NCI-H1417 (cell line): ENCODE measurements around the gene SLC25A26.

Experiments
- DNase-seq, 3 experiments: peaks; one replicate each; lab custom pipeline; 2025; lab: John Stamatoyannopoulos, UW

SLC25A26 gene

DNA sequence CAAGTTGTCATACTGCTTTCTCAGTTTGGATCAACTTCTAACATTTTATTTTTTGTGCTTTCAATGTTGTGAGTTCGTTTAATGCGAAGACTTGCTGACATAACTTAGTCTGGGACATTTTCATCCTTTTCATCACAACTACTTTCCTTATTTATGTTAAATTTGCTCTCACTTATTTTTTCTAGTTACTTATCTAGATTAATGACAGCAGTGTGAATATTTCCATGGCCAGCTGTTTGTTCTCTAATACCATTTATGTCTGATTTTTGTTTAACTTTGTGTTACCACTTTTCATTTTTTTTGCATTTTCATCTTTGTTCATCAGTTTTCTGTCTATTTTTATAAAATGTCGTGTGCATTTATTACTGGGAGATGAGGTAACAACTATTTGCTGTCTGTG, 6.2 kb downstream of the SLC25A26 start:
- no peak for DNase-seq

DNA sequence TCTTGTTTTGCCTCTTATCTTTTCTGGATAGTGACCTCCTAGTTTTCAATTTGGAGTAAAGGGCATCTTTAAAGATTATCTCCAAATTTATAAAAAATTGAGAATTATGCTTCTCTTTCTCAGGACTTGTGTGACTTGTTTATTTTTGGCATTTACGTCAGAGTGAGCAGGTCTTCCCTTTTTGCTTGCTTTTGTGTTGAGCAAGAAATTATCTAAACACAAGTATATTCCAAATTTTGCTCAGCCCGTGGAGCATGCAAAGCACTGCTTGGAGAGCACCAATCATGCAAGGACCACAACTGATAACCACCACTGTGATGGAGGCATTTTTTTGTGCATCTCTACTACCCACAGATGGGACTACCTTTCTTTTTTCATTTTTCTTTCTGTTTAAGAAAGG, 7.1 kb downstream of the SLC25A26 start:
- no peak for DNase-seq

DNA sequence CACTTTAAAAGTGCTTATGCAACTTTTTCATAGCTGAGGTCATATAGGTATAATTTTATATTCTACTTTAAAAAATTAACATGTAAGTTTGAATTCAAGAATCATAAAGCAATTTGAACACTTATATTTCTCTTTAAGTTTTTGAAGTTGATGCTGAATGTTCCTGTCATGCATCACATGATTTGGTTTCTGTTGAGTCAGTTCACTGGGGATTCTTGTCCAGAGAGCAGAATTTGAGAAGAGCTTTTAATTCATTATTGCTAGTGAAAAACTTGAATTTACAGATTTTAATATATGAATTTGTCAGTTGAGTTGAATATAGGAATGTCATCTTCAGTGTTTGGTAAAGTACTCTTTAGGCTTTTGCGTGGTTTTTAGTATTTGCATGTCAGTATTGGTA, 7.9 kb downstream of the SLC25A26 start:
- DNase-seq = no peak

DNA sequence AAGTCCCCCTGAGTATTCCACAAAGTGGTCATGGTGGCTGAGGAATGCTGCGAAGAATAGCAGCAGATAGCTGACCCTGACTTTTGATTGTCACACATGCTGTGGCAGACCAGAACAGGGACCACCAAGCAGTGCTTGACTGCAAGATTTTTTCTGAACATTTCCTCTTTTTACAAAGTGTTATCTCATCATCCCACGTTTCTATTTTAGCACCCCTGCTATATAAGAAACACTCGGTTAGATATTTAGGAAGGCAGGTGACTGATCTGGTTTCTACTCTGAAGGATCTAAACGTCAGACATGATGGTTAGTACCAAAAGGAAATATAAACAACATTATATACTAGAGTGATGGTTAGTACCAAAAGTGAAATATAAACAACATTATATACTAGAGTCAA, 9.1 kb downstream of the SLC25A26 start:
- DNase-seq = no peak

DNA sequence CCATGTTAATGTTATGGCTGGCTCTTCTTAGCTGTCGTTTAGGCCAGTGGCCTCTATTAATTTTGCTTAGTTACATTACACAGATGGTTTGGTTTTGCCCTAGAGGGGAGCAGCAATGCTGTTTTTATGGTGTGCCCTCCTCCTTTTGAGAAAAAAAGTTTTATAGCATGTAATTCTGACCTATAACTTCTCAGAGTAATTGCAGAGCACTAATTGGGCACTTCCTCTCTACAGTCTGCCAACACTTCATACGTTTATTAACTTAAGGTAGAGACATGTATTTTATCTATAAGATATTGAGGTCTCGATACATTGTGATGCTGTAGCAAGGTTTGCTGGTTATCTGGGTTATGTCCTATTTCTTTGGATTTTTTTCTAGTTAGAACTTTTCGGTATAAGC, 12.2 kb downstream of the SLC25A26 start:
- DNase-seq = no peak

DNA sequence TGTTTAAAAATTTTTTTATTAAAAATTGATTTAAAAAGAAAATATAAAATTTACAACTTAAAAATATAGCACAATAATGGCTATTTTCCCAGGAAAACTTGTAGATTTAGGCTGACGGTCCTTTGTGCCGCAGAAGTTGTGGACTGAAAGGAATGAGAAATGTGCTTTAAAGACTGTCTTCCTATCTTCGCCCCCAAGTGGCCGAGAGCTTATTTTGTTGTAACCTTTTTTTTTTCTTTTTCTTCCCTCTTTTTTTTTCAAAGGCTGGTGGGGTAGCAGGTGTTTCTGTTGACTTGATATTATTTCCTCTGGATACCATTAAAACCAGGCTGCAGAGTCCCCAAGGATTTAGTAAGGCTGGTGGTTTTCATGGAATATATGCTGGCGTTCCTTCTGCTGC, 15.5 kb downstream of the SLC25A26 start:
- no peak for DNase-seq

DNA sequence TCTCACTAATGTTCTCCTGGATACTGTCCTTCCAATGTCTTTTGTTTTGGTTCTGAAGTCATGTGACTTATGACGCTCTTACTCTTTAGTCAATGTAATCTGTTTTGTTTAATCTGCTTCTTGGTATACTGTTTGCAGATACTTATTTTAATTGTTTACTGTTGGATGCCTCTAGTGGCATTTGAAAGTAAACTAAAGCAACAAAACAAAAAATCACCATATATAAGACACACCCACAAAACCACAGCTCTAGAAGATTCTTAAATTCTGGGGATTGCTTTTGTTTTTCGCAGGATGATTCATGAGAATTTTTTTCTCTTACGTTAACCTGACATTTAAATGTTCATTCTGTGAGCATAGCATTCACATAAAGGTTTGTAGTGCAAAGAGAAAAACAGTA, 16.8 kb downstream of the SLC25A26 start:
- DNase-seq = no peak

DNA sequence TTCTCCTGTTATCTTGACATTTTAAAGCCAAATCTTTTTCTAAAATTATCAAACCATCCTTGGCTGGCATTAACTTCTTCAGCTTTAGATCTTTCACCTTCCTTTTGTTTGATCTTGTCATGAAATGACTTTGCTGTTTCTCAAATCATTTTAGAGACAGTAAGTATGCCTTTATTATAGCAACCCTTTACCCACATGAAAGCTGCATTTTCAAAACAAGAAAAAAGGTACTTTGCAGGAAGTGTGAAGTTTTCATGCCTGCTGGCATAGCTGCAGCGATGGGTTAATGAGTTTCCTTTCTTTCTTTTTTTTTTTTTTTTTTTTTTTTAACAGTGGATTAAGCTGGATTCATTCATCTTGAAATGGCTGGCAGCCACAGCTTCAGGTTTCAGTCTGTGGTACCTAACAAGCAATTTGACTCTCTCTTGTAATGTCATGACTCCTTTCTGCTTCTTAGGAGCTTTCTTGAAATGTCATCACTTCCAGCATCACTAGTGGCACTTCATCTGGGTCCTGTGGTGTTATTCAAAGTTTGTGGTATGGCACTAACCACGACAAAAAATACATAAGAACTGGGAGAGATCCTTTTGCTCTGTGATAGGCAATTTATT, 18.8 kb downstream of the SLC25A26 start:
- no peak for DNase-seq

DNA sequence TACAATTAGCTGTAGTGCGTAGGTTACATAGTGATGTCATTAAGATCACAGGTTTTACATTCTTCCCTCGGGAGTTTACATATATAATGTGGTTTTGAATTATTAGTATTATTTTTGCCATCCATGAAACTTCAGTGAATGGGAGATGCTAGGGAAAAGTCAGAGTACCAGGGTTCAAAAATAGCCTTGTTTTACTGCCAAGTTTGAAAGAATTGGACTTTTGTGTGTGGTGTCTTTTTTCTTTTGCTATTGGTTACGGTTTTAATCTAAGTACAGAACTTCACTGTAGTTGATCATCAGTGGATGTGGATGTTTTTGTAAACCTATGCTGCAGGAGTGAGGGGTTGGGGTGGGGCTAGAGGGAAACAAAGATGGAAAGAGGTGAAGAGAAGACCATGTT, 20.7 kb downstream of the SLC25A26 start:
- DNase-seq = no peak

DNA sequence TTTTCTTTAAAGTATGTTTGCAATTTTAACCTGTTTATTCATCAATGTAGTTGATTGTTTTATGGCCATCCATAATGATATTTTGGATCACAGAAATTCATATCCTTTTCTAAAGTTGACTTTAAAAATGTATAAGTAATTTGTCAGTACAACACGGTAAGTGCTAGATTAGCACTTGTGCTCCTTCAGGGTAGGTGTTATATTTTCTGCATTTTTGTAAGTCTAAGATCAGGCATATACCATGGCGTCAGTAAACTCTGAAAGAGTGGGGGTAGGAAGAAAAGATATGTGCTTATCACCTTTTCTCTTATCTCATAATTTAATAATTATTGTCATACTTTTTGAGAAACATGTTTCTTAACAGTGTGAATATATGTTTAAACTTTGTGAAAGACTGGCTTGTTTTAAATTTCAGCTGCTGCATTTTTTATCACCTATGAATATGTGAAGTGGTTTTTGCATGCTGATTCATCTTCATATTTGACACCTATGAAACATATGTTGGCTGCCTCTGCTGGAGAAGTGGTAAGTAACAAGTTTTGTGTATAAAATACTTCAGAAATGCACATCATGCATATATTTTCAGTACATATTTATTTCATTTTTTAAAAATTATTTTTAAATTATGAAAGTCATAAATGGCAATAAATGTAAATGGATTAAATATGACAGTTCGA, 22.1 kb downstream of the SLC25A26 start:
- no peak for DNase-seq

DNA sequence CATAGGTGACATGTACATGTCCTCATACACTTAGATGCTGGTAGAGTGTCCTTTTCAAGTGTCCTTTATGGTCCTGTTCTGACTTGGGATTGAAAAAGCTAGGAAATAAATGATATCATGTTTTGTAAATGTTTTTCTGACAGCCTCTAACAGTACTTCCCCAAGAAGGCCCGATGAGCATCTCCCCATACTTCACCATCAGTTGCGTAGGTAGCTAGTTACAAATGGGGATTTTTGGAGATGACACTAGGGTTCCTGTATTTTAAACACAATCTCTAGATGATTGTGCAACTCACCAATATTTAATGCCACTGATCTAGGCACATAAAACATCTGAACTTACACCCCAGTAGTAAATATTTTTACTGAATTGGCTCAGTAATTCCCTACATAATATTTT, 27.8 kb downstream of the SLC25A26 start:
- DNase-seq = no peak

DNA sequence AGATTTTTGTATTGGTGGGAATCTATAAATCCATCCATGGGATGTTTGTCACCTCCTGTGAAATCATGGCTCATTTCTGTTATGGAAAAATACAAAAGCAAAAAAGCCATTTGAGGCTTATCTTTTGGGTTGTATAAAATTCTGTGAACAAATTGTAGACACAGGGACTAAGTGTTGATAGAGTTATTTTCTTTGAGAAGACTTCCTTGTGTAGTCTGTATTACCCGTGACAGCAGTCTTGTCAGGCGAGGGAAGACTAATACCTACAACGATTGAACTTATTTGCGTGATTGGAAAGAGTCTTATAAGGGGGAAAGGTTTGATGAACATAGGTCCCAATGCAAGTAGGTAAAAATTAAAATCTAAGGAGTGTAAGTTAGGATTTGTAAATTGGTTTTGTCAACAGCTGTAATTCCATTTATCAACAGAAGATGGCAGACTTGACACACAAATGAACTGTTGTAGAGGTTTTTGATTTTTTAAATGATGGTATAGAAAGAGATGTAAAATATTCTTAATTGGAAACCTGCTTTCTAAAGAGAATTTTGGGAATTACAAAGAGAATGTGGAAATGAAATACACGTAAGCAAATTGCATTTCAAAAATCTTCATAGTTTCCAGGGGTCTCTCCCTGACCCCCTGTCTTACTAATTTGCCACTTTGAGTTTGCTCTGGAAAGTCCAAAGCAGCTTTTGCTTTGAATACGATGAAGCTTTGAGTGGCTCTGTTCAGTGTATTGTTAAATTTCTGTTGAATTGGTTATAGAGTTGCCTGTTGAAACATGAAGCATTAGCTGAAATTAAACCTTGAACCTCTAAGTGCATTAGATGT, 33.2 kb downstream of the SLC25A26 start:
- peak in 2 of 3 experiments; percentile 5 to 49 for DNase-seq

DNA sequence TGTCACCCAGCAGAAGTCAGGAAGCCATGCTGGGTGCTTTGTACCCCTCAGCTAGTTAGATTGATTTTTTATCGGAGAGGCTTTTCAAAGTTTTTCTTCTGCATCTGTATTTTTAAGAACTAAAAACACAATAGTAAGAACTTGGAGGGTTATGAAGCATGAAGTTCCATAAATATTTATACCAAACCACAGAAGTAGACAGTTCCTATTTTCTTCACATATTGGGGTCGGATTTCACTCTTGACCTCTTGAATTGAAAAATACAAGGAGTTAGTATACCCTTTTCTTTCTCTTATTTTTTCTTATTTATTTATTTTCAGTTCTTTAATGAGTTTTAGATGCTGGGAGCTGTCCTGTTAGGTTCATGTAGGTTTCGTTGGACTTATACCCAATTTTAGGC, 35.1 kb downstream of the SLC25A26 start:
- no peak for DNase-seq

DNA sequence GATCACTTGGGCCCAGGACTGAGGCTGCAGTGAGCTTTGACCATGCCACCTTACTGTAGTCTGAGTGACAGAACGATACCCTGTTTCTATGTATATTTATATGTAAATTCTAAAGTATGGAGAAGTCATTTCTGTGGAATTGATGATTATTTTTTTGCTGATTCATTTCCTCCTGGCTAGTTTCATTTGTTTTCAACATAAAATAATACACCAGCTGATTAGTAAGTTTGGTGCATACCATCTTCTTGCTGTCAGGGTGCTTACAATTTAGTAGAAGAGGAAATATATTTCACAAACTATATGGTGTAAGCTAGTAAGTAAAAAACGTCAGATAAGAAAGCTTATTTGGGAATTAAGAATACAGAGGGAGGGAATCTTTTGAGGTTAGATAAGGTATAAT, 36.0 kb downstream of the SLC25A26 start:
- DNase-seq = no peak

DNA sequence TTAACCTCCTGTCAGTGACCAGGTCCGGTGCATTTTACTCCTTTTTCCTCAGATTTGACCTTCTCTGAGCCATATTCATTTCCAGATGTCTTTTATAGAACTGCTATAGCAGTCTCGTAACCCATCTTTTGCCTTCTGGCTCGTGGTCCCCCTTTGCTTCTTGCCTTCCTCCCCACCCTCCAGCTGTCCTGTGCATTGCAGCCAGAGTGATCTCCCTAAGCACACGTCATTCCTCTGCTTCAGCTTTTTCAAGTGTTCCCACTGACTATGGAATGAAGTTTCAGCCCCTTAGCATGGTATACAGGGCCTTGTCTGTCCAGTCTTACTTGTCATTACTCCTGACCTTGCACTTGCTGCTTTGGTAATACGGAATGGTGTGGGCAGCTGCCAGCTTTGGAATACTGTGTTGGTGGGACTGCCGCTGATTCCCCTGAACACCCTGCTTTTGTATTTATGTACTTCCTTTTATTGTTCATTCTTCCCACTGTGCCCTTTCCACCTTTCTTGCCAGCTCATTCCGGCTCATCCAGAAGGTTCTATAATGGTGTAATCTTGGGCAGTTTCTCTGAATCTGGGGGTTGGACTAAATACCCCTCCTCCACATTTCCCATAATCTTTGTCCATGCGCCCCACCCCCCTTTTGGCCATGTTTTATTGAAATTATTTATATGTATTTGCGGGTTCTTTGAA, 38.9 kb downstream of the SLC25A26 start:
- DNase-seq = no peak

DNA sequence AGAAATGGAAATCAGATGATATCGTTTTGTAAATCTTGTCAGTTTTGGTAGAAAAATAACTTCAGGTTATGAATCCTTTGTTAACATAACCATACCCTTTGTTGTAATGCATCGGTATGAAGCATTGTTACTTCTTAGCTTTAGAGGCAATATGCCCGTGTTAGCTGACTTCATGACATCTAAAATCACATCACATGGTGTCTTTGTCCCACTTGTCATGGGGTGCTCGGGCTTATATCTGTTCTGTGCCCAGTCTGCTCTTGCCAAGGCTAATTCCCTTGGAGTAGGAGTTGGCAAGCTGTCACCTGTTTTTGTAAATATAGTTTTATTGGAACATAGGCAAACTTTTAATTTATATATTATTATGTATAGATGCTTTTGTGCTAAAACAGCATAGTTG, 39.6 kb downstream of the SLC25A26 start:
- no peak for DNase-seq

DNA sequence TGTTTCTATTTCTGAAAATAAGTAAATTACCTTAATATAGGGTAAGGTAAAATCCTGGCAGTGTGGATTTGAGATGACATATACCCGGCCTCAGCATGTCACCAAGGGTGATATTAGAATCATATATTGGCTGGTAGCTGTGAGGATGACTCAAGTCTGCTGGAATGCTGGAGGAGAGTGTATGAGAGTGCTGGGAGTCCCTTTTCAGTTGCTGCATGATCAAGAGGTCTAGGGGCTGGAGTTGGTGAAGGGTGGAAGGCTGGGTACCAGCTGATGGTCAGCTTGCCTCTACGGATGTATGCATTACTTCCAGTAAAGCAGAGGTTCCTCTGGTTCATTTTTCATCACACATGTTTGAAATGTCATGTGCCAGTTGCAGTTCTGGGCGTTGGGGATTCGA, 40.6 kb downstream of the SLC25A26 start:
- DNase-seq = no peak

DNA sequence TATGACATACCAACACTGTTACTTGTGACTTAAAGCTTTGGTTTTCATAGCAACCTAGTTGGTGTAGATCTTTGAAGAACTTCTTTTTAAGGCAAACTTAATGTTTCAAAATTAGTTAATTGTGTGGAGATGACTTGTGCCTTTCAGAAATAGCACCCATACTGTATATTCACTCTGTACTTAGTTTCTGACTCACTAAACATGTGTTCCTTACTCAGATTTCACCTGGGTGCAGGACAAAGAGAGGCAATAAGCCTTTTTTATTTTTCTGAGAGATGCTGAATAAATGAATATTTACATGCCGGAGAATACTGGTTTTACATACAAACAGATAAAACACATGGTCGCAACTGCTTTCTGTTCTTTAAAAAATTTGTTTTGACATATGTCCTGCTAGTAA, 44.8 kb downstream of the SLC25A26 start:
- no peak for DNase-seq

DNA sequence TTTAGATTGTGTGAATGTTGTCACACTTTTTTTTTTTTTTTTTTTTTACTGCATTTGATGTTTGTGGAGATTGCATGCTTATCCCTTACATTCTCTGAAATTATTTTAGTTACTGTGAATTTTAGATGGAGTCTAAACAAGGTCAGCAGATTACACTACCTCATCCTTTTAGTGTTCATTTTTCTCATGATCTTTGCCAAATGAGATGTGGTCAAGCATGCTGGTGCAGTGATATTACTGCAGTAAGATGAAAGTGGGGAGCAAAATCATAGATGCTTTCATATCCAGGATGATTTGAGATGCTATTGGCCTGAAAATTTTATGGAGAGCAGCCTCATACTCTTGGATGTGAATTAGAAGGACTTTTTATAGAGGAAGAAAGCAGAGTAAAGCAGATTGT, 45.8 kb downstream of the SLC25A26 start:
- no peak for DNase-seq

DNA sequence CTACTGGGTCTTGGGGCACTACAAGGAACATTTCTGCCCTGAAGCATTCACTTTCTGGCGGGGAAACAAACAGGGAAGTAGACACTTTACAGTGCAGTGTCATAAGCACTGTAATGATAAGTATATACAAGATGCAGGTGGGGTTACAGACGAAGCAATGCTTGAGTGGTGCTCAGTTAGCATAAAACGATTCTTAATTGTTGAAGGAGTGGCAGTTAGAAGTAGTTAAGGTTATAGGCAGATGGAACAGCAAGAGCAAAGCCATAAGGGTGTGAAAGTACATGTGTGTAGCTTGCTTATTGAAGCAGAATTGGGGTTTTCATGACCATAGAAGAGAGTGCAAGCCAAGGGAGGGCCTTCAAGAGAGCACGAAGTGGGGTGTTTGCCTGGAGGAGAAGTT, 46.2 kb downstream of the SLC25A26 start:
- peak in 1 of 3 experiments; percentile 43 for DNase-seq

DNA sequence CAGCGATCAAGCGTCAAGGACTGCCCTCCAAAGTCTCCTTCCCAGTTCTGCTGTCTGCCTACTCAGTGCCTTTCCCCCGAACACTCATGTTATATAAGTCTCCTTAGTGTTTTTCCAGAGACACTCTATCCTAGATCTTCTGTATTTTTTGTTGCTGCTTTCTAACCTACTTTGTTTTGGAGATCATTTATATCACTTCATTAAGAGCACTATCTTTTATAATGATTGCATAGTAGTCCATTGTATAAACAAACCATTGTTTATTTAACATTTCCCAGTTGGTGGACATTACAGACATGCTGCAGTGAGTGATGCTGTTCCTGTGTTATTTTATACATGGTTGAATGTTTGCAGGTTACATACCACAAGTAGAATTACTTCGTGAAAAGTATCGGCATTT, 47.1 kb downstream of the SLC25A26 start:
- DNase-seq = no peak

DNA sequence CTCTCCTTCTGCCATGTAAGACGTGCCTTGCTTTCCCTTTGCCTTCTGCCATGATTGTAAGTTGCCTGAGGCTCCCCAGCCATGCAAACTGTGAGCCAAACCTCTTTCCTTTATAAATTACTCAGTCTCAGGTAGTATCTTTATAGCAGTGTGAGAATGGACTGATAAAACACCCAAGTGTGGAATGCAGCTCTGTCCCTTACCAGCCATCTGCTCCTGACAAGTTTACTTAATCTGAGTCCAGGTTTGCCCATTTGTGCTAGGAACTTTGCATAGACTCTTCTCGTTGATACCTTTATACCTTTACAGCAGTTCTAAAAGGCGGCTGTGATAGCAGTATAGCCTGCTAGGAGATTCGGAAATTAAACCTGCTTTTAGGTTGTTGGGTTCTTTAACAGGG, 48.1 kb downstream of the SLC25A26 start:
- no peak for DNase-seq

DNA sequence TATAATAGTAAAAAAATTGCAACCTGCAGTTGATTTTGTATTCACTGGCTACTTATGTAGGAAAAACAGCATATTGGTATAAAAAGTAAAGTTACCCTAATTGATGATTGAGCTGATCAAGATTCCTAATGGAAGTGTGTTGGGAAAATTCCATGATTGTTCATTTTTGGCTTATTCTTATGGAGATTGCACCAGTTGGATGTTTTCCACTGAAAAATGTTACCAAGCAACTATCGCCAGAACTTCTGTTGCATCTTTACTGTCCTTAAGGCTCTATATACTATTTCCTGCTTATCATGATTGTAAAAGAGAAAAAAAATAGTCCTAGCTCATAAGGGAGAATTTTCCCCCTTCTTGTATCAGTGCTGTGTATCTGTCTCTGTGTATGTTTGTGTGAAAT, 48.6 kb downstream of the SLC25A26 start:
- DNase-seq = no peak
